HG02623 (cell line): ENCODE data around the gene MEX3A.
A peak's percentile ranks its signal among the peaks of the same experiment; 100 is the strongest.
"Not testable (repeated sequence)": the region's sequence is repeated elsewhere in the genome, so short reads cannot be mapped to it uniquely, and the experiment has no call there.

Experiments used
- ATAC-seq: cut with Tn5 transposase; IDR thresholded peaks from one replicate; pipeline ENCODE4 v1.9.1; 2021; ENCODE audit warnings: moderate library complexity; ENCODE audit not compliant: unreplicated experiment

Gene MEX3A

GRCh38 chr1:156119503-156120209 is 37.4 kb upstream of the MEX3A start:
- no peak for ATAC-seq

- ATAC-seq: no peak
Observed at GRCh38 chr1:156118177-156118868, 36.1 kb upstream of the MEX3A start.

DNA sequence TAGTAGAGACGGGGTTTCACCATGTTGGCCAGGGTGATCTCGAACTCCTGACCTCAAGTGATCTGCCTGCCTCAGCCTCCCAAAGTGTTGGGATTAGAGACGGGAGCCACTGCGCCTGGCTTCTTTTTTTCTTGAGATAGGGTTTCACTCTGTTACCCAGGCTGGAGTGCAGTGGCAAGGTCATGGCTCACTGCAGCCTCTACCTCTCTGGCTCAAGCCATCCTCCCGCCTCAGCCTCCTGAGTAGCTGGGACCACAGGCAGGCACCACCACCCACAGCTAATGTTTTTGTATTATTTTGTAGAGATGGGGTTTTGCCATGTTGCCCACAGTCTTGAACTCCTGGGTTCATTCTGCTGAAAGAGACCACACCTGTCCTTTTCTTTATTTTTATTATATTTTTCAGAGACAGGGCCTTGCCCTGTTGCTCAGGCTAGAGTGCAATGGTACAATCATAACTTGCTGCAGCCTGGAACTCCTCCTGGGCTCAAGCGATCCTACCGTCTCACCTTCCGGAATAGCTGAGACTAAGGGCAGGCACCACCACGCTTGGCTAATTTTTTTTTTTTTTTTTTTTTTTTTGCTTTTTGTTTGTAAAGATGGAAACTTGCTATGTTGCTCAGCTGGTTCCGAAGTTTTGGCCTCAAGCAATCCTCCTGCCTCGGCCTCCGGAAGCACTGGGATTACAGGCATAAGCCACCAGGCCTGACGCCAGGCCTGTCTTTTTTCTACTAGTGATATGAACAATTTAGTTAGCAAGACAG is 35.3 kb upstream of the MEX3A start:
- ATAC-seq: no peak

GRCh38 chr1:156116731-156117130 is 34.5 kb upstream of the MEX3A start:
- not testable (repeated sequence) for ATAC-seq

DNA sequence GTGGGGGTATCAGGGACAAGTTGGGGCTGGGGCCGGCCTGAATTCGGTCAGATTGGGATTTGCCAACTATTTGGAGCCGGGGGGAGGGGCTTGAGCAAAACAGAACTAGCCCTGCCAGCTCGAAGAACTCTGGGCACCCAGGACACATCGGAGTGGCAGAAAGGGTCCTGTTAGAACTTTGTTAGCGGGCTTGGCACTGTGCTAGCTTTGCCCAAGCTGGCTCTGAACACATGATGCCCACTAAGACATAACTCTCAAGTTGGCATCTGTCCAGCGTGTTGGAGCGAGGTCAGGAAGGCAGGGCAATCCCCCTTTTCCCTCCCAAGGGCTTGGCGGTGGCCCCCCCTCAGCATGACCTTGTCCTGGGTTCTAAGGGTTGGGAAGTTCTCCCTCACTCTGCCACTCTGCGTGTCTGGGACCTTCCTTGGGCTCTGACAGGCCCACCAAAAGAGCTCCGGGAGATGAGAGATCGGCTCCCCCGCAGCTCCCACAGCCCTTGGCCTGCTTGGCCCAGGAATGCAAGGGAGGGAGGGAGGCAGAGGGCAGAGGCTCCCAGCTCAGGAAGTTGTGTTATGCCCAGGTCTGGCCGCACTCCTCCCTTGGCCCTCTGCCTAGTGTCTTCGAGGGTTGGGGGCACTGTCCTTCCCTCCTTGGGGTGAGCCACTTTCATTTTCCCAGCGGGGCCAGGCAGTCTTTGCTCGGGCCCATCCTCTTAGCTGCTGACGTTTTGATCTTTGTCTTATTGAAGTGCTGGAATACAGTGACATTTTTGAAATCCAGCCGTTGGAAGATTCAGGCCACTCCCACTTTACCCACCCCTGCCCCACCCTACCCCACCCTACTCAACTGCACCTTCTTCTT is 33.5 kb upstream of the MEX3A start:
- no peak for ATAC-seq

- peak; percentile 11 for ATAC-seq
Observed at GRCh38 chr1:156114919-156115513, 32.8 kb upstream of the MEX3A start.

GRCh38 chr1:156114101-156114918 is 32.0 kb upstream of the MEX3A start, which contains the start of gene LMNA:
Gene LMNA, plus strand, starts transcription at chr1:156114711. Its CDS starts 208 bp downstream, at chr1:156114919.
- peak; percentile 69 for ATAC-seq

- no peak for ATAC-seq
Observed at GRCh38 chr1:156113282-156113950, 31.2 kb upstream of the MEX3A start.

DNA sequence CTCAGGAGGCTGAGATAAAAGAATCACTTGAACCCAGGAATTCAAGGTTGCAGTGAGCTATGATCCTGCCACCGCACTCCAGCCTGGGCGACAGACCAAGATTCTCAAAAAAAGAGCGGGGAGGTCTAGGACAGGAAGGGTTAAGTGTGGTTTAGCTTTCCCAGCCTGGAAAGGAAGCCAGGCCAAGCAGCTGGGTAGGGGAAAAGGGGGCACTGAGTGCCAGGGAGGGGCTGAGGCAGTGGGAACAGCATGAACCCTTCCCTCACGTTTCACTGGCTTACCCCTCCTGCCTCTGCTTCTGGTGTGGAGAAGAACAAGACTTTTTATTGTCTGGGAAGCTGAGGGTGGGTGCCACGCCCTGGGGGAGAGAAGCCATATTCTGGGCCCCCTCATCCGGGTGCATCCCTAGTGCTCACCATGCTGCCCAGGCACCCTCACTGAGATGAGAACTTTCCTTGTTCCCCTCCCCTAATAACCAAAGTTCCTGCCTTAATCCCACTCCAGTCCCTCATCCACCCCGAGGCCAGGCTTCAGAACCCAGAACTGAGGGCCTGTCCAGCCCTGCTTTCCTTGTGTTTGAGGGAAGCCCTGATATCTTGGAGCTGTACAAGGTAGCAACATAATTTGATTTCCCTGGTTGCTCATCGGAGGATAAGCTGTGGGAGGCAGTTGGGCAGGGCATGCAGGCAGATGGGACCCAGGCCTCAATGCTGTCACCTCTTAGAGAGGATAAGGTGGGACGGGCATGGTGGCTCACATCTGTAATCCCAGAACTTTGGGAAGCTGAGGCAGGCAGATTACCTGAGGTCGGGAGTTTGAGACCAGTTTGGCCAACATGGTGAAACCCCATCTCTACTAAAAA is 30.2 kb upstream of the MEX3A start:
- ATAC-seq: no peak

GRCh38 chr1:156111355-156111962 is 29.2 kb upstream of the MEX3A start:
- no peak for ATAC-seq

DNA sequence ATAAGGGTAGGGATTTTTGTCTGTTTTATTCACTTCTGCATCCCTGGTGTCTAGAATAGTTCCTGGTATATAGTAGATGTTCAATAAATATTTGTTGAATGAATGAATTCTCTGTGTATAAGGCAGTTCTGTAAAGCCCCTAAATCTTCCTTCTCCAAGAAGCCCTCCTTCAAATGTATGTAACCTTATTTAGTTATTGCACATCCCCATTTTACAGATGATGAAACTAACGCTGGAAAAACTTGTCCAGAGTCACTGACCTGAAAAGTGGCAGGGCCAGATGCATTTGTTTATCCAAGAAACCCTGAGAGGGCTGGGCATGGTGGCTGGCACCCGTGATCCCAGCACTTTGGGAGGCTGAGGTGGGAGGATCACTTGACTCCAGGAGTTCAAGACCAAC is 28.0 kb upstream of the MEX3A start:
- ATAC-seq: no peak

- ATAC-seq: no peak
Observed at GRCh38 chr1:156108664-156109241, 26.5 kb upstream of the MEX3A start.

GRCh38 chr1:156108057-156108456 is 25.8 kb upstream of the MEX3A start:
- no peak for ATAC-seq

DNA sequence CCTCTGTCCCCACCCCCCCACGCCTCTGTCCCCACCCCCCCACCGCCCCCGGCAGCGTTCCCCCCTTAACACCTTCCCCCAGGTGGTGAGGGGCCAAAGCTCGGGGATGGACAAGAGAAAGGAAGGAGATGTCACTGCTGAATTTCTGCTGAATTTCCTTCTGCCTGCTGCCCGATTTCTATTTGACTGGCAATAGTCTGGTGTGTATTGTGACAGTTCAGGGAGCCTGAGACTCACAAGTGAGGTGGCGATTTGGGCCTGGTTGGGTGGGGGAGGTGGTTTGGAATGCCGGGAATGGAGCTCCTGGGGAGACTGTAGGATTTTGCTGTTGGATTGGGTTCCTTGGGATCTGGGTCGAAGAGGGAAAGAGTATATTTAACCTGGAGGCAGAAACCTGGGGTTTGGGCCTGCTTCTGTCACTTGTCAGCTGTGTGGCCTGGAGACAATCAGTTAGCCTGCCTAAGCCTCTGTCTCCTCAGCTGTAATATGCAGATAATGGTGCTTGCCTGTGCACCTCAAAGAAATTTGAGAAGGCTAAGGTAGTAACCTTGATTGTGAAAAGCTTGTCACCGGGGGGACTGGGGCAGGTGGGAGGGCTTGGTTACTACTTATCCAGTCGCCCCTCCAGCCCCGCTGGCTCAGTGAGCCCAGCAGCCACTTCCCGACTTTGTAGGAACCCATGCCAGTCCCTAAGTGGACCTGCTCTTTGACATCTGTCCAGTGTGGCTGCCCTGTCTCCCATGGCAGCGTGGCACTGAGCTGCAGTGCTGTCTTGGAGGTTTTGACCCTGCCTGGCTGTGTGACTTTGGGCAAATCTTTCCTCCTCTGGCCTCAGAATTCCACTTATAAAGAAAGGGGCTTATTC is 24.6 kb upstream of the MEX3A start:
- no peak for ATAC-seq

DNA sequence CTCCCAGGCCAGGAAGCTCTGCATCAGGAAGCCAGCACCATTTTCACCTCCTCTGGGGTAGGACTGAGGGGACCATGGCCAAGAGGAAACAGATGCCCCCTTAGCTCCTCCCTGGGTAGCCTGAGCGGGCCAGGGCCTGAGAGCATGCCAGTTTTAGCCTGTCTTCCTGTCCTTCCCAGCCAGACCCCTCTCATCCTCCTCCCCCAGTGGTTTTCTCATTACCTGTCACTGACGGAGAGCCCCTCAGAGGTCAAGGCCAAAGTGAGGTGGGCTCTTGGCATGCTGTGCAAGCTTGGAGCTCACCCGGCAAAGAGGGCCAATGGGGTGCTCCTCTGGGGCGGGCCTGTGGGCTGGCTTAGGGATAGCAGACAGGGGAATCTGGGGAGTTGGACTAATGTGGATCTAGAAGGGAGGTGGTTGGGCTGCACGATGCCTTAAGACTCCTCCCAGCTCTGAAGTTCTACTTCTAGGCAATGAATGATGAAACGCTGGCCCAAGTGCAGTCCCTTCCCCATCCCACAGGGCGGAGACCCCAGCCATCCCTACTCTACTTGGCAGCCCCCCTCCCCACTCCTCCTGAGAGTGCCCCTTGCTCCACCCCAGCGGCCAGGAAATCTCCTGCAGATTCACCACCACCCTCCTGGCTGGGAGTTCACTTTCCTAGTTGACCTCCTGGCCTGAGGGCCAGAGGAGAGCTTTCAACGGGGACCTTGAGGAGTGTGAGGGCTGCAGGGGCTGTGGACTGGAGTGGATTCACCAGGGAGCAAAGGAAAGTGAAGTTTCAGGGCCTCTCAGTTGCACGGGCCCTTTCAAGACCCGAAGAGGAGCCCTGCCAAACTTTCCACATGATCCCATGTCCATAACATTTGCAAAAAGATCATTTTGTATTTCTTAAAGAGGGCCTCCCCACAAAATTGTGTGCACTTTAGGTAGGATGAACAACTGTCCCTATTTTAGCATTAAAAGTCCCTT is 22.9 kb upstream of the MEX3A start:
- no peak for ATAC-seq
